Measurements from ENCODE around the gene MAPK13. TPM values are rescaled to one million over a fixed set of nuclear protein-coding genes. Genes with fewer than 3 reads are reported as not detected.

The MAPK13 gene
- total RNA-seq, 1 experiment from 2014 or later, result 47.3 TPM

DNA sequence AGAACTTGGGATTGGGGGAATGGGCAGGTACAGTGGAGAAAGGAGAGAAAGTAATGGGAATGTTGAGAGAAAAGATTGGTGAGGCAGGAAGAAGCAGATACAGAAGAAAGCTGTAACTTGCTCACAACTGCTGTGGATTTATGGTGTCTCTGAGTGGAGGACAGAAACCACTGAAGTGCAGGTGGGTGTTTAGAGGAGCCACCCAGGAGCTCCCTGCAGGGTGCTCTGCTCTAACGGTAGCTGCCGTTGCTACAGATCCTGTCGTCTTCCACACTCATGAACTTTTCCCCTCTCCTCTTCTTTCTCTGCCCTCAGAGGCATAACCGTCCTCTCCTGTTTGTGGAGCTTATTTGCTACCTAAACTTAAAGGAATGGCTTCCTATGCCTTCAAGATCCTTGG lies 27.5 kb upstream of the MAPK13 start:
- Histone ChIP-seq H4K20me1 (ENCODE audit: insufficient read depth) (no peaks in the 10 kb centered on the region), H3K9me2 (ENCODE audit: insufficient read depth) (no peaks in the 10 kb centered on the region), H3K4me3 (replicated peaks in 1 of 2; ENCODE audit: low read depth in 1 of 2, low read length in 2 of 2) (no peak overlapping the region), H3K4me1 (ENCODE audit: control insufficient read depth in 1 of 2, insufficient read depth in 2 of 2, low read length in 2 of 2) (no peaks in the 10 kb centered on the region), H3K4me2 (ENCODE audit: low read length) (no peak overlapping the region), H3K27ac (ENCODE audit: low read depth, low read length) (no peak overlapping the region), H3K9ac (ENCODE audit: low read length) (no peak overlapping the region), H3K9me3 (ENCODE audit: control insufficient read depth in 1 of 2, insufficient read depth in 1 of 2, low read depth in 1 of 2, low read length in 2 of 2) (no peaks in the 10 kb centered on the region), H3K36me3 (ENCODE audit: control insufficient read depth in 1 of 2, insufficient read depth in 2 of 2, low read length in 2 of 2) (peaks cover 0 to 2% of the 10 kb centered on the region in 2 experiments; a peak in 1 of 4 replicates), H3K27me3 (ENCODE audit: insufficient read depth, low read length) (no peaks in the 10 kb centered on the region), H3K79me2 (ENCODE audit: insufficient read depth, low read length) (no peaks in the 10 kb centered on the region), H2AFZ (ENCODE audit: low read depth, low read length, poor library complexity, severe bottlenecking) (no peak overlapping the region)
- ATAC-seq (no peak), DNase-seq (ENCODE audit: low read depth, low spot score) (no peak)
- intact Hi-C loops (cut with micrococcal nuclease), result no loop called here
- ChIA-PET POLR2A (no interaction called here), CTCF (no interaction called here), RAD21 (ENCODE audit: low non-redundant PET in 1 of 2, low total read pairs in 2 of 2, uncharacterized antibody in 2 of 2, unreplicated experiment in 2 of 2) (no interaction called here)
- BruUV-seq (replicated peaks), result no TSS peak
- TF ChIP-seq RAD21 (IDR thresholded peaks at IDR 0.05; ENCODE audit: low read depth) (no peak), TCF7L2 (IDR thresholded peaks at IDR 0.05; ENCODE audit: borderline replicate concordance, extremely low read depth, insufficient read depth, insufficient read length) (no peak), EZH2 (IDR thresholded peaks at IDR 0.05) (no peak), SRF (IDR thresholded peaks at IDR 0.05; ENCODE audit: low read depth) (no peak), SIN3A (IDR thresholded peaks at IDR 0.05; ENCODE audit: low read depth) (no peak), SP1 (IDR thresholded peaks at IDR 0.05; ENCODE audit: low read depth) (no peak), ZFX (IDR thresholded peaks at IDR 0.05) (no peak), POLR2AphosphoS5 (IDR thresholded peaks at IDR 0.05; ENCODE audit: low read depth, low read length) (no peak), JUND (IDR thresholded peaks at IDR 0.05) (no peak), YY1 (IDR thresholded peaks at IDR 0.05; ENCODE audit: extremely low read depth, insufficient replicate concordance, low read depth, low read length) (no peak), CEBPB (IDR thresholded peaks at IDR 0.05; ENCODE audit: low read depth) (no peak), EZH2phosphoT487 (IDR thresholded peaks at IDR 0.05; ENCODE audit: borderline replicate concordance) (no peak), CBX3 (IDR thresholded peaks at IDR 0.05; ENCODE audit: low read depth) (no peak), POLR2A (IDR thresholded peaks at IDR 0.05; ENCODE audit: borderline replicate concordance, extremely low read depth, insufficient read depth, insufficient read length) (no peak)
- TF ChIP-seq, protein P1, sequence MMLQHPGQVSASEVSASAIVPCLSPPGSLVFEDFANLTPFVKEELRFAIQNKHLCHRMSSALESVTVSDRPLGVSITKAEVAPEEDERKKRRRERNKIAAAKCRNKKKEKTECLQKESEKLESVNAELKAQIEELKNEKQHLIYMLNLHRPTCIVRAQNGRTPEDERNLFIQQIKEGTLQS (IDR thresholded peaks at IDR 0.05), result no peak
- TF ChIP-seq, protein P2, sequence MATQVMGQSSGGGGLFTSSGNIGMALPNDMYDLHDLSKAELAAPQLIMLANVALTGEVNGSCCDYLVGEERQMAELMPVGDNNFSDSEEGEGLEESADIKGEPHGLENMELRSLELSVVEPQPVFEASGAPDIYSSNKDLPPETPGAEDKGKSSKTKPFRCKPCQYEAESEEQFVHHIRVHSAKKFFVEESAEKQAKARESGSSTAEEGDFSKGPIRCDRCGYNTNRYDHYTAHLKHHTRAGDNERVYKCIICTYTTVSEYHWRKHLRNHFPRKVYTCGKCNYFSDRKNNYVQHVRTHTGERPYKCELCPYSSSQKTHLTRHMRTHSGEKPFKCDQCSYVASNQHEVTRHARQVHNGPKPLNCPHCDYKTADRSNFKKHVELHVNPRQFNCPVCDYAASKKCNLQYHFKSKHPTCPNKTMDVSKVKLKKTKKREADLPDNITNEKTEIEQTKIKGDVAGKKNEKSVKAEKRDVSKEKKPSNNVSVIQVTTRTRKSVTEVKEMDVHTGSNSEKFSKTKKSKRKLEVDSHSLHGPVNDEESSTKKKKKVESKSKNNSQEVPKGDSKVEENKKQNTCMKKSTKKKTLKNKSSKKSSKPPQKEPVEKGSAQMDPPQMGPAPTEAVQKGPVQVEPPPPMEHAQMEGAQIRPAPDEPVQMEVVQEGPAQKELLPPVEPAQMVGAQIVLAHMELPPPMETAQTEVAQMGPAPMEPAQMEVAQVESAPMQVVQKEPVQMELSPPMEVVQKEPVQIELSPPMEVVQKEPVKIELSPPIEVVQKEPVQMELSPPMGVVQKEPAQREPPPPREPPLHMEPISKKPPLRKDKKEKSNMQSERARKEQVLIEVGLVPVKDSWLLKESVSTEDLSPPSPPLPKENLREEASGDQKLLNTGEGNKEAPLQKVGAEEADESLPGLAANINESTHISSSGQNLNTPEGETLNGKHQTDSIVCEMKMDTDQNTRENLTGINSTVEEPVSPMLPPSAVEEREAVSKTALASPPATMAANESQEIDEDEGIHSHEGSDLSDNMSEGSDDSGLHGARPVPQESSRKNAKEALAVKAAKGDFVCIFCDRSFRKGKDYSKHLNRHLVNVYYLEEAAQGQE (IDR thresholded peaks at IDR 0.05; ENCODE audit: low read depth), result no peak
- TF ChIP-seq, protein P3, sequence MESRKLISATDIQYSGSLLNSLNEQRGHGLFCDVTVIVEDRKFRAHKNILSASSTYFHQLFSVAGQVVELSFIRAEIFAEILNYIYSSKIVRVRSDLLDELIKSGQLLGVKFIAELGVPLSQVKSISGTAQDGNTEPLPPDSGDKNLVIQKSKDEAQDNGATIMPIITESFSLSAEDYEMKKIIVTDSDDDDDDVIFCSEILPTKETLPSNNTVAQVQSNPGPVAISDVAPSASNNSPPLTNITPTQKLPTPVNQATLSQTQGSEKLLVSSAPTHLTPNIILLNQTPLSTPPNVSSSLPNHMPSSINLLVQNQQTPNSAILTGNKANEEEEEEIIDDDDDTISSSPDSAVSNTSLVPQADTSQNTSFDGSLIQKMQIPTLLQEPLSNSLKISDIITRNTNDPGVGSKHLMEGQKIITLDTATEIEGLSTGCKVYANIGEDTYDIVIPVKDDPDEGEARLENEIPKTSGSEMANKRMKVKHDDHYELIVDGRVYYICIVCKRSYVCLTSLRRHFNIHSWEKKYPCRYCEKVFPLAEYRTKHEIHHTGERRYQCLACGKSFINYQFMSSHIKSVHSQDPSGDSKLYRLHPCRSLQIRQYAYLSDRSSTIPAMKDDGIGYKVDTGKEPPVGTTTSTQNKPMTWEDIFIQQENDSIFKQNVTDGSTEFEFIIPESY (IDR thresholded peaks at IDR 0.05; ENCODE audit: extremely low read depth, insufficient replicate concordance, low read length), result no peak
- TF ChIP-seq, protein P4, sequence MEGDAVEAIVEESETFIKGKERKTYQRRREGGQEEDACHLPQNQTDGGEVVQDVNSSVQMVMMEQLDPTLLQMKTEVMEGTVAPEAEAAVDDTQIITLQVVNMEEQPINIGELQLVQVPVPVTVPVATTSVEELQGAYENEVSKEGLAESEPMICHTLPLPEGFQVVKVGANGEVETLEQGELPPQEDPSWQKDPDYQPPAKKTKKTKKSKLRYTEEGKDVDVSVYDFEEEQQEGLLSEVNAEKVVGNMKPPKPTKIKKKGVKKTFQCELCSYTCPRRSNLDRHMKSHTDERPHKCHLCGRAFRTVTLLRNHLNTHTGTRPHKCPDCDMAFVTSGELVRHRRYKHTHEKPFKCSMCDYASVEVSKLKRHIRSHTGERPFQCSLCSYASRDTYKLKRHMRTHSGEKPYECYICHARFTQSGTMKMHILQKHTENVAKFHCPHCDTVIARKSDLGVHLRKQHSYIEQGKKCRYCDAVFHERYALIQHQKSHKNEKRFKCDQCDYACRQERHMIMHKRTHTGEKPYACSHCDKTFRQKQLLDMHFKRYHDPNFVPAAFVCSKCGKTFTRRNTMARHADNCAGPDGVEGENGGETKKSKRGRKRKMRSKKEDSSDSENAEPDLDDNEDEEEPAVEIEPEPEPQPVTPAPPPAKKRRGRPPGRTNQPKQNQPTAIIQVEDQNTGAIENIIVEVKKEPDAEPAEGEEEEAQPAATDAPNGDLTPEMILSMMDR (IDR thresholded peaks at IDR 0.05 in 2 of 3, conservative IDR thresholded peaks at IDR 0.05 in 1 of 3; ENCODE audit: borderline replicate concordance in 1 of 3, insufficient read depth in 1 of 3, low read depth in 2 of 3, low read length in 2 of 3), result no peak

All from HCT116 (cell line).